ENCODE results near the gene XKR7.
"Not testable (repeated sequence)": the region's sequence is repeated elsewhere in the genome, so short reads cannot be mapped to it uniquely, and the experiment has no call there.

The XKR7 gene

GRCh38 chr20:31927627-31928159 lies 40.3 kb upstream of the XKR7 start:
- H3K4me1 ChIP-seq (ENCODE audit: control insufficient read depth, insufficient read depth, low read length) = no peaks in the 10 kb centered on the region
- DNase-seq (ENCODE audit: low read depth) = no peak
- no peaks in the 10 kb centered on the region for H3K9me3 ChIP-seq (ENCODE audit: control insufficient read depth, low read length)
- no peak overlapping the region for H3K9ac ChIP-seq (ENCODE audit: low read length)
- H3K27me3 ChIP-seq (replicated peaks; ENCODE audit: control insufficient read depth, insufficient read depth, low read length) = peaks cover 55% of the 10 kb centered on the region
- no peaks in the 10 kb centered on the region for H3K36me3 ChIP-seq (ENCODE audit: control insufficient read depth, insufficient read depth, low read length, severe bottlenecking)
- no peak overlapping the region for H3K4me3 ChIP-seq (ENCODE audit: low read length)

DNA sequence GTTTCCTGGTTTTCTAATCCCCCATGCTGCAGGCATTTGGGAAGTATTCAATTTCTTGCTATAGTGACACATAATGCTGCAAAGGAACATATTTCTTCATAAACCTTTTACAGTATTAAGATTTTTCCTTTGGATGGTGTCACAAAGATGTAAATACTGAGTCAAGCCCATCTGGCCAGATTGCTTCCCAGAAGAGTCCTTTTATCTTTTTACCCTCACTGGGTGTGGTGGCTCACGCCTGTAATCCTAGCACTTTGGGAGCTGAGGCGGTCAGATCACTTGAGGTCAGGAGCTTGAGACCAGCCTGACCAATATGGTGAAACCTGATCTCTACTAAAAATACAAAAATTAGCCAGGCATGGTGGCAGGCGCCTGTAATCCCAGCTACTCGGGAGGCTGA lies 38.3 kb upstream of the XKR7 start:
- DNase-seq (ENCODE audit: low read depth); H3K9ac ChIP-seq (ENCODE audit: low read length); H3K4me1 ChIP-seq (ENCODE audit: control insufficient read depth, insufficient read depth, low read length); H3K9me3 ChIP-seq (ENCODE audit: control insufficient read depth, low read length); H3K4me3 ChIP-seq (ENCODE audit: low read length); H3K36me3 ChIP-seq (ENCODE audit: control insufficient read depth, insufficient read depth, low read length, severe bottlenecking): not testable (repeated sequence)
- peaks cover 44% of the 10 kb centered on the region for H3K27me3 ChIP-seq (replicated peaks; ENCODE audit: control insufficient read depth, insufficient read depth, low read length)

GRCh38 chr20:31930779-31931178 lies 37.2 kb upstream of the XKR7 start:
- peaks cover 37% of the 10 kb centered on the region for H3K27me3 ChIP-seq (replicated peaks; ENCODE audit: control insufficient read depth, insufficient read depth, low read length)
- DNase-seq (ENCODE audit: low read depth) = no peak
- H3K4me3 ChIP-seq (ENCODE audit: low read length) = no peak overlapping the region
- H3K9ac ChIP-seq (ENCODE audit: low read length) = no peak overlapping the region
- no peaks in the 10 kb centered on the region for H3K9me3 ChIP-seq (ENCODE audit: control insufficient read depth, low read length)
- no peaks in the 10 kb centered on the region for H3K4me1 ChIP-seq (ENCODE audit: control insufficient read depth, insufficient read depth, low read length)
- no peaks in the 10 kb centered on the region for H3K36me3 ChIP-seq (ENCODE audit: control insufficient read depth, insufficient read depth, low read length, severe bottlenecking)

GRCh38 chr20:31933698-31934097 lies 34.3 kb upstream of the XKR7 start:
- Histone ChIP-seq H3K36me3 (ENCODE audit: control insufficient read depth, insufficient read depth, low read length, severe bottlenecking) (no peaks in the 10 kb centered on the region), H3K9me3 (ENCODE audit: control insufficient read depth, low read length) (no peaks in the 10 kb centered on the region), H3K4me3 (ENCODE audit: low read length) (no peak overlapping the region), H3K27me3 (replicated peaks; ENCODE audit: control insufficient read depth, insufficient read depth, low read length) (peaks cover 26% of the 10 kb centered on the region), H3K4me1 (ENCODE audit: control insufficient read depth, insufficient read depth, low read length) (no peaks in the 10 kb centered on the region), H3K9ac (ENCODE audit: low read length) (no peak overlapping the region)
- no peak for DNase-seq (ENCODE audit: low read depth)

GRCh38 chr20:31934491-31934890 lies 33.5 kb upstream of the XKR7 start:
- no peaks in the 10 kb centered on the region for H3K9me3 ChIP-seq (ENCODE audit: control insufficient read depth, low read length)

DNA sequence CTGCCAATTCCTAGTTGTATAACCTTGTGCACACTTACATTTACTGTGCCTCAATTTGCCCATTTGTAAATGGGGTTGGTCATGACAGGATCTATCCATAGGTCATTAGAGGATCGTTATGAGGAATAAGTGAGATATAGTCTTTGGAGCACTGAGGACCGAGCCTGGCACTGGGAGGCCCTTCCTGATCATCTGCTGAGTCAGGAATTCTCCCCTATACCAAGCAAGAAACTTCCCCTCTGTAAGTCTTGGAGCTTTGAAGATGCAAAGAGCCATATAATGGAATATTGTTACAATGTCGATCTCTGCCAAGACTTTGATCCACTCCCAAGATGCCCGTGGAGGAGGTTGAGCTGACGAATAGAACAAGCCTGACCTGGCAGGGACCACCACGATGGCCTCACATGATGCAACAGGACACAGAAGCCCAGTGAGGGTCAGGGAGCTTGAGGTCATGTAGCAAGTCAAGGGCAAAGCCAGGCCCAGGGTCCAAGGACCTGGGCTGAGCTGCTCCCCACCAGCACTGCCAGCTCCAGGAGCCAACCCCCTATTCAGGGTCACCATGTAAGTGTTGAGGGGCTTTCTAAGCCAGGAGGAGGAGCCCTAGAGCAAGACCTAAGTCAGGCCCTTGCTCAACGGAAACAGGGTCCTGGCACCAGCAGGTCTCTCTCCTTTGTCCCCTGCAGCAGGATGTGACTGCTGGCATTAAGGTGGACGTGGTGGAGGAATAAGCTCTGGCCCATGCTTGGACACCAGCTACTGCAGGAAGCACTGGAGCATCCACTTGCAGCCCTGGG lies 32.8 kb upstream of the XKR7 start:
- no peak overlapping the region for H3K4me3 ChIP-seq (ENCODE audit: low read length)
- H3K4me1 ChIP-seq (ENCODE audit: control insufficient read depth, insufficient read depth, low read length) = no peaks in the 10 kb centered on the region
- no peak overlapping the region for H3K9ac ChIP-seq (ENCODE audit: low read length)
- H3K27me3 ChIP-seq (replicated peaks; ENCODE audit: control insufficient read depth, insufficient read depth, low read length) = peaks cover 23% of the 10 kb centered on the region
- no peaks in the 10 kb centered on the region for H3K9me3 ChIP-seq (ENCODE audit: control insufficient read depth, low read length)
- H3K36me3 ChIP-seq (ENCODE audit: control insufficient read depth, insufficient read depth, low read length, severe bottlenecking) = no peaks in the 10 kb centered on the region
- DNase-seq (ENCODE audit: low read depth) = no peak

More at GRCh38 chr20:31934491-31934890, 33.5 kb upstream of the XKR7 start:
- Histone ChIP-seq H3K27me3 (replicated peaks; ENCODE audit: control insufficient read depth, insufficient read depth, low read length) (peaks cover 24% of the 10 kb centered on the region), H3K36me3 (ENCODE audit: control insufficient read depth, insufficient read depth, low read length, severe bottlenecking) (no peaks in the 10 kb centered on the region), H3K4me1 (ENCODE audit: control insufficient read depth, insufficient read depth, low read length) (no peaks in the 10 kb centered on the region), H3K4me3 (ENCODE audit: low read length) (no peak overlapping the region), H3K9ac (ENCODE audit: low read length) (no peak overlapping the region)
- no peak for DNase-seq (ENCODE audit: low read depth)

DNA sequence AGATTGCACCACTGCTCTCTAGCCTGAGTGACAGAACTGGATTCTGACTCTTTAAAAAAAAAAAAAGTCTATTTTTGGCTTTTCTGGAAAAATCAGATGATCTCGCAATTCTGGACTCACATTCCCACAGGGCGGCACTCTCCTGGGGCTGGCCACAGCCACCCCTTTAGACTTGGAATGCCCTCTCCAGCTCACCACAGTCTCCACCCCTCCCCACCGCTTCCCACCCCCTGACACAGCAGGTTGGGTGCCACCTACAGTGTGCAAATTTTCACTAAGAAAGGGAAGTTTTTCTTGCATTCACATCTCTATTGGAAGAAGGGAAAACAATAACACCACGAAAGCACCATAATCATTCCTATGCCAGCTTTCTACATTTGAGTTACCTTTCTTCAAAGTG lies 31.5 kb upstream of the XKR7 start:
- no peaks in the 10 kb centered on the region for H3K4me1 ChIP-seq (ENCODE audit: control insufficient read depth, insufficient read depth, low read length)
- DNase-seq (ENCODE audit: low read depth) = no peak

DNA sequence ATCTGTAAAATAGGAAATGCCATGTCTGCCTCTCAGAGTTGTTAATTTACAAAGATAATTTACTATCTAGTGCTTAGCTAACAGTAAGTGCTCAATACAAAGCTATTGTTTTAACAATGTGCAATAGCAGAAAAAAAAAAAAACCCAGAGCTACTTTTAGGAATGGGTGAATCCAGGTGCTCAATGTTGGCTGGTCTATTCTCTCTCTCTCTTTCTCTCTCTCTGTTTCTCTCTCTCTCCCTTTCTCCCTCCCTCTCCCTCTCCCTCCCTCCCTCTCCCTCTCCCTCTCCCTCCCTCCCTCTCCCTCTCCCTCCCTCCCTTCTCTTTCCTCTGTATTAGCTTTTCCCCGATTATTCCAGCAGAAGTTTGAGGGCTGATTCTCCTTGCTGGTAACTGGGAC lies 30.1 kb upstream of the XKR7 start:
- no peak overlapping the region for H3K4me3 ChIP-seq (ENCODE audit: low read length)
- no peaks in the 10 kb centered on the region for H3K9me3 ChIP-seq (ENCODE audit: control insufficient read depth, low read length)
- H3K36me3 ChIP-seq (ENCODE audit: control insufficient read depth, insufficient read depth, low read length, severe bottlenecking) = no peaks in the 10 kb centered on the region

More for the DNA sequence above, 31.5 kb upstream of the XKR7 start:
- Histone ChIP-seq H3K4me3 (ENCODE audit: low read length) (no peak overlapping the region), H3K27me3 (replicated peaks; ENCODE audit: control insufficient read depth, insufficient read depth, low read length) (peaks cover 13% of the 10 kb centered on the region), H3K36me3 (ENCODE audit: control insufficient read depth, insufficient read depth, low read length, severe bottlenecking) (no peaks in the 10 kb centered on the region), H3K9ac (ENCODE audit: low read length) (no peak overlapping the region), H3K9me3 (ENCODE audit: control insufficient read depth, low read length) (no peaks in the 10 kb centered on the region)

GRCh38 chr20:31939661-31940060 lies 28.3 kb upstream of the XKR7 start:
- Histone ChIP-seq H3K27me3 (replicated peaks; ENCODE audit: control insufficient read depth, insufficient read depth, low read length) (peaks cover 3% of the 10 kb centered on the region), H3K4me1 (ENCODE audit: control insufficient read depth, insufficient read depth, low read length) (peaks cover 4% of the 10 kb centered on the region), H3K9ac (ENCODE audit: low read length) (no peak overlapping the region), H3K36me3 (ENCODE audit: control insufficient read depth, insufficient read depth, low read length, severe bottlenecking) (peaks cover 4% of the 10 kb centered on the region), H3K9me3 (ENCODE audit: control insufficient read depth, low read length) (no peaks in the 10 kb centered on the region), H3K4me3 (ENCODE audit: low read length) (no peak overlapping the region)
- DNase-seq (ENCODE audit: low read depth) = no peak

More for the DNA sequence above, 30.1 kb upstream of the XKR7 start:
- Histone ChIP-seq H3K27me3 (replicated peaks; ENCODE audit: control insufficient read depth, insufficient read depth, low read length) (peaks cover 4% of the 10 kb centered on the region), H3K9ac (ENCODE audit: low read length) (no peak overlapping the region), H3K4me1 (ENCODE audit: control insufficient read depth, insufficient read depth, low read length) (no peaks in the 10 kb centered on the region)
- no peak for DNase-seq (ENCODE audit: low read depth)

GRCh38 chr20:31943052-31943471 lies 24.9 kb upstream of the XKR7 start:
- H3K36me3 ChIP-seq (ENCODE audit: control insufficient read depth, insufficient read depth, low read length, severe bottlenecking) = peaks cover 38% of the 10 kb centered on the region
- no peak overlapping the region for H3K9ac ChIP-seq (ENCODE audit: low read length)
- no peak for DNase-seq (ENCODE audit: low read depth)
- H3K27me3 ChIP-seq (replicated peaks; ENCODE audit: control insufficient read depth, insufficient read depth, low read length) = peaks cover 3% of the 10 kb centered on the region
- peaks cover 8% of the 10 kb centered on the region for H3K4me1 ChIP-seq (ENCODE audit: control insufficient read depth, insufficient read depth, low read length)
- no peaks in the 10 kb centered on the region for H3K9me3 ChIP-seq (ENCODE audit: control insufficient read depth, low read length)
- no peak overlapping the region for H3K4me3 ChIP-seq (ENCODE audit: low read length)

DNA sequence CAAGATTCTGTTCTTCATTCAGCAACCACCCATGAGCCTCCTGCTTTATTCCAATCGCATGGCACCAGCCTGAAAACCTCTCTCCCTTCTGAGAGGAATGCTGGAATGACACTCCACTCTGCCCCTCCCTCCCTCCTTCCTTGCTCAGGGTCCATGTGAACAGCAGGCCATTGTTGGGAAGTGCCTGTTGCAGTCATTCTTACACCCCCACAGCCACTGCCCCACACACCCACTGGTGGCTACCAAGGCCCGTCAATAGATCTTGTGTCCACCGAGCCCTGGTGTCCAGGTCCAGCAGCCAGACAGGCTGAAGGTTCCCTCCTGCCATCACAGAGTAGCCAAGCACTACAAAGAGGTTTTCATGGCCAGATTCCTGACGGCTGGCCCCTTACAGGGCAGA lies 22.6 kb upstream of the XKR7 start:
- Histone ChIP-seq H3K36me3 (ENCODE audit: control insufficient read depth, insufficient read depth, low read length, severe bottlenecking) (peaks cover 48% of the 10 kb centered on the region), H3K9ac (ENCODE audit: low read length) (no peak overlapping the region), H3K27me3 (replicated peaks; ENCODE audit: control insufficient read depth, insufficient read depth, low read length) (no peaks in the 10 kb centered on the region), H3K9me3 (ENCODE audit: control insufficient read depth, low read length) (no peaks in the 10 kb centered on the region), H3K4me1 (ENCODE audit: control insufficient read depth, insufficient read depth, low read length) (peaks cover 9% of the 10 kb centered on the region), H3K4me3 (ENCODE audit: low read length) (no peak overlapping the region)
- no peak for DNase-seq (ENCODE audit: low read depth)
